Karpas-422 (cell line): ENCODE data around the gene CNKSR1. TPM values are rescaled to one million over a fixed set of nuclear protein-coding genes. Genes with fewer than 3 reads are reported as not detected.

ENCODE experiments used
- DNase-seq: peaks from one replicate; pipeline ENCODE4 v3.0.0-alpha.2; 2015
- H2AFZ ChIP-seq: fragments of 200-600 bp; sonication (generic); 2 replicates; pipeline ENCODE4 v1.6.1; 2014; ENCODE audit warnings: antibody characterized with exemption, low read length, mixed read lengths
- H3K27ac ChIP-seq: fragments of 200-600 bp; sonication (generic); 2 replicates; pipeline ENCODE4 v1.5.1; 2014; ENCODE audit warnings: mild to moderate bottlenecking, low read length, moderate library complexity
- H3K27me3 ChIP-seq: fragments of 200-600 bp; sonication (generic); 2 replicates; pipeline ENCODE4 v1.6.1; 2014; ENCODE audit warnings: low read length, mixed read lengths
- H3K36me3 ChIP-seq: fragments of 200-600 bp; sonication (generic); 2 replicates; pipeline ENCODE4 v1.6.1; 2014; ENCODE audit warnings: low read length, mixed read lengths; ENCODE audit not compliant: insufficient read depth
- H3K4me1 ChIP-seq: fragments of 200-600 bp; sonication (generic); 2 replicates; pipeline ENCODE4 v1.6.1; 2014; ENCODE audit warnings: mild to moderate bottlenecking, low read length, mixed read lengths
- H3K4me2 ChIP-seq: fragments of 200-600 bp; sonication (generic); 2 replicates; pipeline ENCODE4 v1.6.1; 2014; ENCODE audit warnings: low read length, low read depth, mild to moderate bottlenecking; ENCODE audit not compliant: poor library complexity, severe bottlenecking
- H3K4me3 ChIP-seq: fragments of 200-600 bp; sonication (generic); 2 replicates; pipeline ENCODE4 v1.5.1; 2014; ENCODE audit warnings: mild to moderate bottlenecking, antibody characterized with exemption, low read length, mixed read lengths
- H3K79me2 ChIP-seq: fragments of 200-600 bp; sonication (generic); 2 replicates; pipeline ENCODE4 v1.6.1; 2014; ENCODE audit warnings: mild to moderate bottlenecking, low read length, mixed read lengths
- H3K9ac ChIP-seq: fragments of 200-600 bp; sonication (generic); 2 replicates; pipeline ENCODE4 v1.6.0; 2014; ENCODE audit warnings: low read length
- H3K9me2 ChIP-seq: fragments of 200-600 bp; sonication (generic), shearing (Covaris generic); replicated peaks from 2 replicates; pipeline ENCODE4 v1.6.0; 2014; ENCODE audit warnings: mild to moderate bottlenecking, low read length, moderate library complexity; ENCODE audit not compliant: insufficient read depth
- H3K9me3 ChIP-seq: fragments of 300-700, 200-600 bp; sonication (generic); 2 replicates; pipeline ENCODE4 v1.6.1; 2014; ENCODE audit warnings: low read length, mixed read lengths
- H4K20me1 ChIP-seq: fragments of 200-600 bp; sonication (generic); 2 replicates; pipeline ENCODE4 v1.6.1; 2014; ENCODE audit warnings: mild to moderate bottlenecking, antibody characterized with exemption, low read length, low read depth; ENCODE audit not compliant: insufficient read depth
- total RNA-seq: library from RNA; depleted of rRNA; stranded (reverse); fragments of >200 nt; shearing (Covaris generic); gene quantifications from 2 replicates; pipeline ENCODE4 v1.2.3, GENCODE V29; 2014; ENCODE audit warnings: low replicate concordance; rRNA removed

The CNKSR1 gene
- total RNA-seq, 1 experiment from 2014 or later = 1.5 TPM

DNA sequence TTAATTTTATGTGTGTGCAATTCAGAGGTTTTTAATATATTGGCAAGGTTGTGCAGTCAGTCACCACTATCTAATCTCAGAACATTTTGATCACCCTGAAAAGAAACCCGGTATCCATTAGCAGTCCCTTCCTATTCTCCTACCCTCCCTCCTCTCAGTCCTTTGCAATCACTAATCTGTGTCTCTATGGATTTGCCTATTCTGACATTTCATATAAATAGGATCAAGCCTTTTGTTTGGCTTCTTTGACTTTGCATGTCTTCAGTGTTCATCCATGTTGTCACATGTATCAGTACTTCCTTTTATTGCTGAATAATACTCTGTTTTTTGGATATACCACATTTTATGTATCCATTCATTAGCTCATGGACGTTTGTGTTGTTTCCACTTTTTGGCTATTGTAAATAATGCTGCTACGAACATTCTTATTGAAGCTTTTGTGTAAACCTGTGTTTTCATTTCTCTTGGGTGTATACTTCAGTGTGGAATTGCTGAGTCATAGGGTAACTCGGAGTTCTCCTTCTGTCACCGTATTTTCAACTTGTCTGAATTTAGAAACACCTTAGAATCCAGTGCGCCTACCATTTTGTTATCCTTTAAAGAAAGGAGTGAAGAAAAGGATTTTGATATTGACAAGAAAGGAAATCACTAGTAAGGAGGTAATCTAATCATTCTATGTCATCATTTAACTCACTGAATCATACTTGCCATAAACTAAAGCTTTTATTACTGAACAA is 60.1 kb downstream of the CNKSR1 start:
- Histone ChIP-seq H3K36me3 (peaks cover 13% of the 10 kb centered on the region), H4K20me1 (peaks cover 5% of the 10 kb centered on the region; the same call in 1 of the 2 replicates), H3K79me2 (peaks cover 77% of the 10 kb centered on the region), H3K4me3 (peak overlapping the region; percentile 96; the same call in 1 of the 2 replicates), H3K9me2 (no peaks in the 10 kb centered on the region), H3K27ac (peak overlapping the region; percentile 52), H3K27me3 (no peaks in the 10 kb centered on the region), H3K4me2 (peak overlapping the region; percentile 91), H3K9ac (no peak overlapping the region), H3K4me1 (peaks cover 34% of the 10 kb centered on the region), H2AFZ (no peak overlapping the region), H3K9me3 (no peaks in the 10 kb centered on the region)
- no peak for DNase-seq

Other genes with a start within 250 kb of the CNKSR1 start
- 1.6 and 3.6 TPM in 2 replicates for gene PAFAH2, start 179.4 kb upstream of the CNKSR1 start, total RNA-seq
- gene EXTL1, start 155.7 kb upstream of the CNKSR1 start, total RNA-seq = not detected in 2 replicates
- not detected in 2 replicates for gene SLC30A2, start 131.4 kb upstream of the CNKSR1 start, total RNA-seq
- not detected in 2 replicates for gene TRIM63, start 109.9 kb upstream of the CNKSR1 start, total RNA-seq
- 7.0 and 11.0 TPM in 2 replicates for gene PDIK1L, start 65.7 kb upstream of the CNKSR1 start, total RNA-seq
- not detected in 2 replicates for gene FAM110D, start 18.4 kb upstream of the CNKSR1 start, total RNA-seq
- not detected in 2 replicates for gene C1orf232, start 8.5 kb upstream of the CNKSR1 start, total RNA-seq
- 58.5 and 133 TPM in 2 replicates for gene ZNF593, start 7.6 kb upstream of the CNKSR1 start, total RNA-seq
- gene ZNF593OS, start 5.7 kb upstream of the CNKSR1 start, total RNA-seq = 0.18 TPM in 1 of 2 replicates, not detected in the other
- not detected in 2 replicates for gene CATSPER4, start 13.1 kb downstream of the CNKSR1 start, total RNA-seq
- 23.8 and 31.5 TPM in 2 replicates for gene CEP85, start 56.7 kb downstream of the CNKSR1 start, total RNA-seq
- gene SH3BGRL3, start 102.6 kb downstream of the CNKSR1 start, total RNA-seq = 108 and 143 TPM in 2 replicates
- 20.7 and 56.0 TPM in 2 replicates for gene UBXN11, start 129.1 kb downstream of the CNKSR1 start, total RNA-seq
- 614 and 735 TPM in 2 replicates for gene CD52, start 140.5 kb downstream of the CNKSR1 start, total RNA-seq
- 1.3 TPM in 1 of 2 replicates, not detected in the other for gene CRYBG2, start 176.6 kb downstream of the CNKSR1 start, total RNA-seq
- gene ZNF683, start 195.3 kb downstream of the CNKSR1 start, total RNA-seq = not detected in 2 replicates
- gene LIN28A, start 233.3 kb downstream of the CNKSR1 start, total RNA-seq = 0.04 TPM in 1 of 2 replicates, not detected in the other